Loucy (cell line): ENCODE data around the gene SCN5A.

Experiments used
- H2AFZ ChIP-seq: fragments of 200-600 bp; sonication (generic); 2 replicates; pipeline ENCODE4 v1.6.0; 2016; ENCODE audit warnings: antibody characterized with exemption, mild to moderate bottlenecking, low read length, moderate library complexity
- H3F3A ChIP-seq: fragments of 200-600 bp; 2 replicates; pipeline ENCODE4 v1.6.0; 2016; ENCODE audit warnings: antibody characterized with exemption, low read depth, mild to moderate bottlenecking
- H3K27me3 ChIP-seq: fragments of 200-600 bp; sonication (generic); 2 replicates; pipeline ENCODE4 v1.6.1; 2014; ENCODE audit warnings: low read length, mild to moderate bottlenecking; ENCODE audit not compliant: insufficient read depth, poor library complexity, severe bottlenecking
- H3K36me3 ChIP-seq: fragments of 200-600 bp; sonication (generic); 2 replicates; pipeline ENCODE4 v1.6.1; 2016; ENCODE audit warnings: low read length; ENCODE audit not compliant: insufficient read depth
- H3K4me1 ChIP-seq: fragments of 200-600 bp; sonication (generic); 2 replicates; pipeline ENCODE4 v1.5.1; 2014; ENCODE audit warnings: low read length, mild to moderate bottlenecking; ENCODE audit not compliant: insufficient read depth, poor library complexity, severe bottlenecking
- H3K4me2 ChIP-seq: fragments of 200-600 bp; sonication (generic); 2 replicates; pipeline ENCODE4 v1.6.0; 2014; ENCODE audit warnings: antibody characterized with exemption, low read length, low read depth, mild to moderate bottlenecking; ENCODE audit not compliant: poor library complexity, severe bottlenecking
- H3K4me3 ChIP-seq: fragments of 200-600 bp; sonication (generic); 2 replicates; pipeline ENCODE4 v1.5.1; 2014; ENCODE audit warnings: low read length, mild to moderate bottlenecking, mixed read lengths; ENCODE audit not compliant: poor library complexity, severe bottlenecking
- H3K79me2 ChIP-seq: fragments of 200-600 bp; sonication (generic); 2 replicates; pipeline ENCODE4 v1.6.1; 2014; ENCODE audit warnings: low read length; ENCODE audit not compliant: insufficient read depth
- H3K9ac ChIP-seq: fragments of 200-600 bp; sonication (generic); 2 replicates; pipeline ENCODE4 v1.6.0; 2014; ENCODE audit warnings: mild to moderate bottlenecking, low read depth, low read length, moderate library complexity; ENCODE audit not compliant: poor library complexity, severe bottlenecking
- H3K9me2 ChIP-seq: fragments of 200-600 bp; sonication (generic); replicated peaks from 2 replicates; pipeline ENCODE4 v1.6.1; 2016; ENCODE audit warnings: low read depth, low read length, mixed read lengths
- H3K9me3 ChIP-seq: fragments of 200-600 bp; sonication (generic); 2 replicates; pipeline ENCODE4 v1.6.1; 2014; ENCODE audit warnings: mild to moderate bottlenecking, antibody characterized with exemption, low read length, low read depth; ENCODE audit not compliant: insufficient read depth
- H4K20me1 ChIP-seq: fragments of 200-600 bp; sonication (generic); 2 replicates; pipeline ENCODE4 v1.6.0; 2014; ENCODE audit warnings: antibody characterized with exemption, low read length, mild to moderate bottlenecking; ENCODE audit not compliant: insufficient read depth, poor library complexity, severe bottlenecking
- CTCF ChIP-seq: fragments of 200-600 bp; sonication (generic); conservative IDR thresholded peaks from 2 replicates; pipeline ENCODE4 v1.5.1; 2014; ENCODE audit warnings: mild to moderate bottlenecking, antibody characterized with exemption, low read length
- EZH2phosphoT487 ChIP-seq: fragments of 200-600 bp; IDR thresholded peaks from 2 replicates; pipeline ENCODE4 v1.6.1; 2018; ENCODE audit warnings: antibody characterized with exemption, mild to moderate bottlenecking, moderate library complexity, borderline replicate concordance

The SCN5A gene

GRCh38 chr3:38601956-38602550, 47.4 kb downstream of the SCN5A start:
- Histone ChIP-seq H3K9me2 (no peaks in the 10 kb centered on the region), H3K4me1 (no peaks in the 10 kb centered on the region), H3F3A (no peaks in the 10 kb centered on the region), H3K27me3 (no peaks in the 10 kb centered on the region), H3K79me2 (no peaks in the 10 kb centered on the region), H3K36me3 (no peaks in the 10 kb centered on the region), H3K9ac (no peak overlapping the region), H3K4me2 (no peak overlapping the region), H2AFZ (no peak overlapping the region), H3K9me3 (no peaks in the 10 kb centered on the region), H4K20me1 (no peaks in the 10 kb centered on the region), H3K4me3 (no peak overlapping the region)
- TF ChIP-seq EZH2phosphoT487: no peak
- TF ChIP-seq CTCF: no peak

DNA sequence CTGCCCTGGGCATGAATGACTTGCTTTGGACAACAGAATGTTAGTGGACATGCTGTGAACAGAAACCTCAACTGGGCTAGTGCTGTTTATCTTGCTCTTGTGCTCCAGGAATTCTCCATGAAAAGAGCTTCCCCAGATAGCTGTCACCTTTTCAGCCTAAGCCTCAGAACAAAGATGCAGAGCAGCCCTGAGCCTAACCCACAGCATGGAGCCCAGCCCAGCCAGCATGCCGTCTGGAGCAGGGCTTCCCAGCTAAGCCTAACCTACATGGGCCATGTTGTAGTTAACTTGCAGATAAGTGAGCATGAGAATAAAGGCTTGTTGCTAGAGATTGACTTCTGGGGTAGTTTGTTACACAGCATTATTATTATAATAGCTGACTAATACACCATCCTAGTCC, 48.9 kb downstream of the SCN5A start:
- H3K4me2 ChIP-seq: no peak overlapping the region
- H3F3A ChIP-seq: no peaks in the 10 kb centered on the region
- H3K9ac ChIP-seq: no peak overlapping the region
- no peaks in the 10 kb centered on the region for H3K27me3 ChIP-seq
- TF ChIP-seq CTCF (no peak), EZH2phosphoT487 (no peak)
- no peaks in the 10 kb centered on the region for H3K9me3 ChIP-seq
- H4K20me1 ChIP-seq: no peaks in the 10 kb centered on the region
- H3K36me3 ChIP-seq: no peaks in the 10 kb centered on the region
- no peaks in the 10 kb centered on the region for H3K79me2 ChIP-seq
- H3K4me1 ChIP-seq: no peaks in the 10 kb centered on the region
- no peak overlapping the region for H3K4me3 ChIP-seq
- no peaks in the 10 kb centered on the region for H3K9me2 ChIP-seq
- no peak overlapping the region for H2AFZ ChIP-seq

DNA sequence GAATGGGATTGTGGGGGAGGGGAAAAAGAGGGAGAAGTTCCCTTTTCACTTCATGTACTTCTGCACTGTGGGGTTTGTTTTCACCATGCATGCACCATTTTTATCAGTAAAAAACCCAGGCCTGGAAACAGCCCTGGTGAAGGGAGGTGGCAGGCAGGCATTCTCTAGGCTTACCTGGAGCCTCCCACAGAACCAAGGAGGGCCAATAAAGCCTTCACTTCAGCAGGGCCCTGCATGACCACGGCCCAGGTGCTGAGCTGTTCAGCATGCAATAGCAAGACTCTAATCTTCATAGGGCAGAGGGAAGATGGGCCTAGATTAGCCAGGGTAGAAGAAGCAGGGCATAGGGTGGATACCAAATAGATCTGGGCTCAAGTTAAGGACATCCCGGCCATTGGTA, 49.6 kb downstream of the SCN5A start:
- no peak overlapping the region for H3K4me3 ChIP-seq
- H3K36me3 ChIP-seq: no peaks in the 10 kb centered on the region
- no peaks in the 10 kb centered on the region for H3K27me3 ChIP-seq
- H3K9me2 ChIP-seq: no peaks in the 10 kb centered on the region
- no peaks in the 10 kb centered on the region for H3K79me2 ChIP-seq
- H3K9me3 ChIP-seq: no peaks in the 10 kb centered on the region
- no peaks in the 10 kb centered on the region for H4K20me1 ChIP-seq
- H3K4me1 ChIP-seq: no peaks in the 10 kb centered on the region
- H3F3A ChIP-seq: no peaks in the 10 kb centered on the region
- H3K9ac ChIP-seq: no peak overlapping the region
- no peak overlapping the region for H3K4me2 ChIP-seq
- H2AFZ ChIP-seq: no peak overlapping the region
- TF ChIP-seq CTCF (no peak), EZH2phosphoT487 (no peak)
